Ammon's horn (tissue), 1 donor: ENCODE results near the gene OR52E5.

ENCODE experiments used
- DNase-seq: peaks from one replicate; pipeline ENCODE4 v3.0.0-alpha.2; 2016; ENCODE audit warnings: low spot score

OR52E5 gene

GRCh38 chr11:5892908-5893307 lies at the start of gene OR52E5:
OR52E5 (plus strand) TSS chr11:5893208; CDS start chr11:5900777, 7,569 bp downstream.
- no peak for DNase-seq

DNA sequence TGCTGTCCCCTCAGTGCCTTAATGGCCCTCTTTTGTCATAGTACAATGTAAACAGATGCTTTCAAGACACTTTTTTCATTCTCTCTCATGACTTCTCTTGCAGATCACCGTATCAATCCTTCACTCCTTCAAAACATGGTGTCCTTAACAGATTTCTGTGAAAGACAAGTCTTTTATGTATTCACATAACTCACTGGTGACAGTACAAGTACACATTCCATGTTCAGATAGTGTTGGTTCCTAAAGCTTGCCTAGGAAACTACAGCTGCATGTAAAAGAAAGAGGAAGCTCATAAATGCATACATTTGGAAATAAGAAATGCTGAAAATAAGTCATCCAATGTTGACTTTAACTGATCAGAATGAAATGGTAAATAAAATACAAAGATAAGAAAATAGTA lies 46.3 kb upstream of the OR52E5 start:
- DNase-seq, result no peak

- DNase-seq, result no peak
Measured at GRCh38 chr11:5847711-5848110, 45.3 kb upstream of the OR52E5 start.

DNA sequence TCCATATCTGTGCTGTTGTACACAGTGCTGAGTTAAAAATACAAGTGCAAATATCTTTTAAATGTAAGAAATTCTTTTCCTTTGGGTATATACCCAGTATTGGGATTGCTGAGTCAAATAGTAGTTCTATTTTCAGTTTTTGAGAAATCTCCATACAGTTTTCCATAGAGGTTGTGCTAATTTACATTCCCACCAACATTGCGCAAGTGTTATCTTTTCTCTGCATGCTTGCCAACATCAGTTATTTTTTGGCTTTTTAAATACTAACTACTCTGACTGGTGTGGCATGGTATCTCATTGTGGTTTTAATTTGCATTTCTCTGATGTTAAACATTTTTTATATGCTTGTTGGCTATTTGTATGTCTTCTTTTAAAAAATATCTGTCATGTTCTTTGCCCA lies 42.0 kb upstream of the OR52E5 start:
- DNase-seq, result no peak

- DNase-seq, result no peak
Measured at GRCh38 chr11:5857590-5857989, 35.4 kb upstream of the OR52E5 start, which contains the start of gene OR52E8. OR52E8 (minus strand) TSS chr11:5857690; CDS start chr11:5857690, 0 bp downstream.

DNA sequence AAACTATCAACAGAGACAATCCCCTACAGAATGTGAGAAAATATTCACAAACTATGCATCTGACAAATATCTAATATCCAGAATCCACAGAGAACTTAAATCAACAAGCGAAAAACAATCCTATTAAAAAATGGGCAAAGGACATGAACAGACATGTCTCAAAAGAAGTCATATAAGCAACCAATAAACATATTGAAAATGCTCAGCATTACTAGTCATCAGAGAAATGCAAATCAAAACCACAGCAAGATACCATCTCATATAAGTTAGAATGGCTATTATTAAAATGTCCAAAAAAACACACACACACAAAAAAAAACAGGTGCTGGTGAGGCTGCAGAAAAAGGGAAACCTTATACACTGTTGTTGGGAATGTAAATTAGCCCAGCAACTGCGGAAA lies 27.2 kb upstream of the OR52E5 start:
- DNase-seq, result no peak

- DNase-seq, result no peak
Measured at GRCh38 chr11:5878564-5878963, 14.4 kb upstream of the OR52E5 start.

DNA sequence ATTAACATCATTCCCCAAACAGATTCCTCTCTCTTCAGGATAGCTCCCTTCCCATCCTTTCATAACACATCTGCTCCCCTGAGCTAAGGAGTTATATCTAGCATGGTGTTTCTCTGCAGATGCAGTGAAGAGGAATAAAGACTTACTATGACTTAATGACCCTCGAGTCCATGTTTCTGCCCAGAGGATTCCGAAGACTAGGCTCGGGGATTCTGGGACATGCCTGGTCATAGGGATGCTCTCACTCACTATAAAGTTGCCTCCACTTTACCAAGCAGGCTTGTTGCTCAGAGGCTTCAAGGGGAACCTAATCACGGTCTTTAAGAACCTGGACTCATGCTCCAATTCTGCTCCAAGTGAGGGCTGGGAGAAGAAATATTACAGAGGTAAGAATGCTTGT lies 12.7 kb upstream of the OR52E5 start, which contains the start of gene OR52E4:
TSS of gene OR52E4 (plus strand) at position 301 of the 400 bp plus-strand sequence. CDS start 3,664 bp downstream, outside the sequence.
- no peak for DNase-seq

DNA sequence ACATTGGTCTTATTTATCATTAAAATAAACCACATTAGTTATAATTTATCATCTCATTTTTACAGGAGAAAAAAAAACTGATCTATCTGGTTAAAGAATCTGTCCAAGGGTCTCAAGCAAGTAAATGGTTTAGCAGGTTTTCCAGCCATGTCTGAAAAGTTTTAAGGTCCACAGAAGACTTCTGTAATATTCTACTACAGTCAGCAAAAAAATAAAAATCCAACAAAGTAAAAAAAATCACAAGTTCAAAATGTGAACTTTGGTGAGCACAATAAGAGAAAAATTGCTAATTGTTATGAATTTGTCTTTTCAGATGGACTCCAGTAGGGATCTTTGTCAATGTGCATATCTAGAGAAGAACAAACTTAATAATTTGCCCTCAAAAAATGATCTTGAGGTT lies 11.3 kb upstream of the OR52E5 start:
- no peak for DNase-seq

DNA sequence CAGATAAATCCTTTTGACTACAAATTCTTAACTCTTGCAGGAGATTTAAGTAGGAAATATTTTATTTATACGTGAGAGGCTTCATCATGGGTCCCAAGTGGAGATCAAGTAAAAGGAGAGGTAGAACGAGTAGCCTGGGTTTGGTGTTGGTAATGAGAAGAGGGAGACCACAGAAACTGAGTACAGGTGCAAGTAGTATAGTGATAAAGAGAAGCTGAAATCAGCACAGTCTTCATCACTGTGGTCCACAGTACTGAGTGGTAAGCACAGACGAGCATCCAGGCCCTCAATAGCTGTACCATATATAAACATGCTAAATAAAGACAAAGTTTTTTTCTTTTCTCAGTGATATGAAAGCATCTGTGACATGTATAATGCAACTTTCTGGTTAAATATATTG lies 5.8 kb upstream of the OR52E5 start:
- no peak for DNase-seq

DNA sequence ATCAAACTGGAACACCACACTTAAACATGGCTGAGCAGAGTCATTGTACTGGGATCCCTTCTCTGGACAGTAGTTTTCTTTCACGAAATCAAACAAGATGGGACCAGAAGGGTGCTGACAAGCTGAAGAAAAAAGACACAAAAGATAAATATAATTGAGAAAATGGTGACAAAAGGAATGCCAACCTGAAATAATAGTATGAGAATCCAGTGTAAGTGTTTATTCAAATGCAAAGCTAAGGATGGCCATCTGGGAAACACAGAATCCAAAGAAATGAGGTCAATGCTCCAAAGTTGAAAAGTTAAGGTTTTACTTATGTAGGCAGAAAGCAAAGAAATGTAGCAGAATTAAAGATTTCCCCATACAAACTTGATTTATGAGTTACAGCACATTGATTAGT lies 5.3 kb upstream of the OR52E5 start:
- no peak for DNase-seq

- no peak for DNase-seq
Measured at GRCh38 chr11:5891216-5891800, 1.7 kb upstream of the OR52E5 start.

DNA sequence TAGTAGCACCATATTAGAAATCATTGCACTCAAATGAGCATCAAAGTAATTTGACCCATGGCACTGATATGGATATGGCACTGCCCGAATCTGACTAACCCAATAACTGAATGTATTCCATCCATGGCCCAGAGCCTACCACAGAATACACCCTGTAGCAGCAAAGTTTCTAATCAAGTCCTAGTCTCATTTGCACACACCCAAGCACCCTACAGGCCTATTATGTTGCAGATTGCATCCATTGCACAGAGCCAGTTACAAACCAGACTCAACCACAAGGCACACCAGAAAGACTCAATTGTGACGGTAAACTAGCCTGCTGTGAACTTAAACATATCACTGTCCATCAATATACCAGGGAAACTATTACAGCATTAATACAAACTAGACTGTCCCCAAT lies 6.5 kb downstream of the OR52E5 start:
- DNase-seq, result no peak

GRCh38 chr11:5910540-5910939 lies 17.5 kb downstream of the OR52E5 start:
- DNase-seq, result no peak

- no peak for DNase-seq
Measured at GRCh38 chr11:5922749-5923426, 29.9 kb downstream of the OR52E5 start.

GRCh38 chr11:5923427-5923776 lies 30.4 kb downstream of the OR52E5 start:
- no peak for DNase-seq

DNA sequence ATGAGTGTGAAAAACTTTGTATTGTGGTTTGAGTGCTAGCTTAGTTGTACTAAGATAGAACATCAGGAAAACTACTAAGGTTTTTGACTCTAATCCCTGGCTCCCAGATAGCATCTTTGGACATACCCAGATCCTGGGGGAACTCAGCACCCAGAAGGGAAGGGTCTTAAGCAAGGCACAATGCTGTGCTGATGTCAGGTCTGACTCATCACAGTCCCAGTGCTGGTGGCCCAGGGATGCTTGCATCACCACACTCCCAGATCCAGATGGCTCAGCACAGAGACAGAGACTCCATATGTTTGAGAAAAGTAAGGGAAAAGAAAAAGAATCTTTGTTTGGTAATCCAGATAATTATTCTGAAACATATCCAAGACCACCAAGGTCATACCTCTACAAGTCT lies 30.8 kb downstream of the OR52E5 start:
- DNase-seq, result no peak

GRCh38 chr11:5928271-5928670 lies 35.3 kb downstream of the OR52E5 start:
- DNase-seq, result no peak

DNA sequence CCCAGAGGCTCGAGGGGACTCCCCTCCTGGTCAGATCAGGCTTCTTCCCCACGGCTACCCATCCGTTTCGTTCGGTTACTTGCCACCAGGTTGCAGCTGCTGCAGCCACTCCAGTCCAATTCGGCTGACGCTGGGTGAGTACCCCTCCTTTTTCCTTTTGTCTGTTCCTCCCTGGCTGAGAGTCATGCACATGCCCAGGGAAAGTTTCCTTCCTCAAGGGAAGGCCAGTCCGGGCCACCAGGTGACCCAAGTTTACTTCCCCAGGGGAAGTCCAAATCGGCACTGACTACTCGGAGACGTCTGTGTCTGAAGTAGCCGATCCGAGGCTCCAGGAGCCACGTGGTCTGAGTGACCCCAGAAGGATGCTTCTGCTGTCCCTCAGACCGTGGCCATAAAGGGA lies 35.8 kb downstream of the OR52E5 start:
- DNase-seq, result no peak

DNA sequence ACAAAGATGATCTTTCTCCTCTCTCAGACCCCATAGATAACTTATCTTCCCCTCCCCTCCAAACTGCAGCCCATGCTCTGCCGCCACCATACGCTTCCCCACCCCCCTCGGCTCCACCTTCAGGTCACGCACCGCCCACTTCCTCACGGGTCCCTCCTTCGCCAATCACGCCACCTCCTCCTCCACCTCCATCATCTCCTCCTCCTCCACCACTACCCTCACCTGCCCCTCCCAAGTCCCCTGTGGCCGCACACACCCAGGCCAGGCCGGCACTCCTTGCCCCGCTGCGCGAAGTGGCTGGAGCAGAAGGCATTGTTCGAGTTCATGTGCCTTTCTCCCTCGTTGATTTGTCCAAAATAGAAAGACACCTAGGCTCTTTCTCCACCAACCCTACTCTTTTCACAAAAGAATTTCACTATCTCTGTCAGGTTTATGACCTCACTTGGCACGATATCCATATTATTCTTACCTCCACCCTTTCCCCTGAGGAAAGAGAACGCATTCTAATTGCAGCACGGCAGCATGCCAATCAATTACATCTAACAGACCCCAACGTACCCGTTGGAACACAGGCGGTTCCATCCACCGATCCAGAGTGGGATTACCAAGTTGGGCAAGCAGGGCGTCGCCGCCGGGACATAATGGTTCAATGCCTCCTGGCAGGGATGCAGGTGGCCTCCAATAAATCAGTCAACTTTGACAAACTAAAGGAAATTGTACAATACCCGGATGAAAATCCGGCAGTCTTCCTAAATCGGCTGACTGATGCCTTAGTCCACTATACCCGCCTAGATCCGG lies 36.8 kb downstream of the OR52E5 start:
- no peak for DNase-seq

- DNase-seq, result no peak
Measured at GRCh38 chr11:5930614-5931013, 37.6 kb downstream of the OR52E5 start.

DNA sequence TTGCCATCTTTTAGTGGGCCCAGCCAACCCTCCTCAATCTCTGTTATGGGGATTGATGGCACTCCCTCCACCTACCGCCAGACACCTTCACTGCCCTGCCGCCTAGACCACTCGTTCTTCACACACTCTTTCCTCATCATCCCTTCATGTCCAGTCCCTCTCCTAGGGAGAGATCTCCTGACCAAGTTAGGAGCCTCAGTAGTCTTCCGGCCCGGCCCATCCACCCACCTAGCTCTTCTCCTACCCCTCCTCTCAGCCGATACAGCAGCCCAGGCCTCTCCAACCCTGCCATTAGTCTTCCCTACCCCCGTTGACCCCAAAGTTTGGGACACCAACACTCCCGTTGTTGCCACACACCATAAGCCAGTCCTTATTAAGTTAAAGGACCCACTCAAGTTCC lies 38.1 kb downstream of the OR52E5 start:
- no peak for DNase-seq

DNA sequence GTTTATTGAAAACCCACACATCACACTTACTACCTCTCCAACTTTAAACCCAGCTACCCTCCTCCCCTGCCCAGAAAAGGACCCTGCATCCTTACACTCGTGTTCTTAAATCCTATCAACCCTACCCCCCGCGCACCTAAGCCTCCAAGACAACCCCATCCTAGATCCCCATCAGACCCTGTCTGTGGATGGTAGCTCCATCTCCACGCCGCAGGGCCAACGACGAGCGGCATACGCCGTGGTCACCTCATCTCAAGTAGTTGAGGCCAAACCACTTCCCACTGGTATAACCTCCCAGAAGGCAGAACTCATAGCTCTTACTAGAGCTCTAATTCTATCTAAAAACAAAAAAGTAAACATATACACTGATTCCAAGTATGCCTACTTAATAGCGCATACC lies 39.7 kb downstream of the OR52E5 start:
- DNase-seq, result no peak
